Keratinocyte (primary cell): ENCODE results near the gene CCNG2. TPM values are rescaled to one million over a fixed set of nuclear protein-coding genes. Genes with fewer than 3 reads are reported as not detected.

ENCODE experiments used
- DNase-seq: peaks from one replicate; pipeline ENCODE4 v3.0.0-alpha.2; 2011; ENCODE audit warnings: low read depth, missing footprints, low spot score
- FAIRE-seq: peaks from 2 replicates; lab custom pipeline; 2011; peaks lifted over from hg19 to GRCh38; lab: Jason Lieb, UNC
- H2AFZ ChIP-seq: 2 replicates; pipeline ENCODE4 v1.6.0; 2012; ENCODE audit warnings: low read length, control low read depth, inconsistent platforms; ENCODE audit not compliant: control insufficient read depth
- H3K27ac ChIP-seq: 2 replicates; pipeline ENCODE4 v1.5.1; 2011; ENCODE audit warnings: low read length; ENCODE audit not compliant: control insufficient read depth, insufficient read depth
- H3K27me3 ChIP-seq: 3 replicates; pipeline ENCODE4 v1.6.0; 2011; ENCODE audit warnings: low read length; ENCODE audit not compliant: control insufficient read depth, insufficient read depth; ENCODE audit errors: extremely low read depth
- H3K36me3 ChIP-seq, 2 experiments: 2 replicates in 1 of 2; 3 replicates in 1 of 2; pipeline ENCODE4 v1.5.1; 2011; ENCODE audit warnings: low read length in 2 of 2, mild to moderate bottlenecking in 1 of 2; ENCODE audit not compliant: control insufficient read depth in 2 of 2, insufficient read depth in 2 of 2; ENCODE audit errors: extremely low read depth in 1 of 2
- H3K4me1 ChIP-seq: 3 replicates; pipeline ENCODE4 v1.5.1; 2011; ENCODE audit warnings: low read length; ENCODE audit not compliant: control insufficient read depth, insufficient read depth; ENCODE audit errors: extremely low read depth
- H3K4me2 ChIP-seq: 3 replicates; pipeline ENCODE4 v1.6.0; 2011; ENCODE audit warnings: low read depth, low read length; ENCODE audit not compliant: control insufficient read depth, insufficient read depth; ENCODE audit errors: extremely low read depth
- H3K4me3 ChIP-seq, 3 experiments: fragments of 200-600 bp in 1 of 3; sonication (generic) in 1 of 3; 2 replicates in 2 of 3; 3 replicates in 1 of 3; pipeline ENCODE4 v1.5.1; 2011 to 2016; ENCODE audit warnings: low read length in 3 of 3, mild to moderate bottlenecking in 3 of 3, control low read depth in 2 of 3, inconsistent platforms in 1 of 3, low read depth in 1 of 3, mixed read lengths in 1 of 3, mixed run types in 1 of 3, moderate library complexity in 1 of 3; ENCODE audit not compliant: control insufficient read depth in 2 of 3, insufficient read depth in 2 of 3; ENCODE audit errors: extremely low read depth in 1 of 3
- H3K79me2 ChIP-seq: 2 replicates; pipeline ENCODE4 v1.6.0; 2012; ENCODE audit warnings: low read length; ENCODE audit not compliant: control insufficient read depth, insufficient read depth
- H3K9ac ChIP-seq: 3 replicates; pipeline ENCODE4 v1.6.0; 2011; ENCODE audit warnings: low read length; ENCODE audit not compliant: control insufficient read depth, insufficient read depth; ENCODE audit errors: extremely low read depth
- H3K9me1 ChIP-seq: 3 replicates; pipeline ENCODE4 v1.6.0; 2011; ENCODE audit warnings: low read length; ENCODE audit not compliant: control insufficient read depth, insufficient read depth; ENCODE audit errors: extremely low read depth
- H3K9me3 ChIP-seq: 2 replicates; pipeline ENCODE4 v1.5.1; 2012; ENCODE audit warnings: low read depth, low read length; ENCODE audit not compliant: control insufficient read depth
- H4K20me1 ChIP-seq: 3 replicates; pipeline ENCODE4 v1.6.0; 2011; ENCODE audit warnings: low read length; ENCODE audit not compliant: control insufficient read depth, insufficient read depth; ENCODE audit errors: extremely low read depth
- CTCF ChIP-seq, 3 experiments: IDR thresholded peaks in 1 of 3; conservative IDR thresholded peaks in 1 of 3; optimal IDR thresholded peaks in 1 of 3; 2 replicates in 2 of 3; 3 replicates in 1 of 3; pipeline versions ENCODE3 to v1.5.1; 2011; ENCODE audit warnings: low read length in 3 of 3, mild to moderate bottlenecking in 3 of 3, moderate library complexity in 2 of 3, control low read depth in 1 of 3, inconsistent platforms in 1 of 3; ENCODE audit not compliant: insufficient read depth in 2 of 3; ENCODE audit errors: extremely low read depth in 1 of 3
- EZH2 ChIP-seq: IDR thresholded peaks from one replicate; pipeline ENCODE4 v1.6.1; 2012; ENCODE audit warnings: inconsistent platforms, mild to moderate bottlenecking, low read length, moderate library complexity
- dilution Hi-C: fragments of 300-500 bp; cut with MboI; formaldehyde crosslinking; loops from one replicate; pipeline ENCODE4 v1.7.0; 2020; ENCODE audit warnings: low sequenced_read_pairs; ENCODE audit not compliant: extremely low pct_ligation_motif_present
- polyA plus RNA-seq, 5 experiments: library from polyadenylated mRNA; depleted of rRNA in 3 of 5; stranded (reverse) in 3 of 5; stranded (forward) in 1 of 5; unstranded in 1 of 5; fragments of >200 nt; gene quantifications; 1 replicate in 1 of 5; 2 replicates in 3 of 5; 3 replicates in 1 of 5; pipeline versions ENCODE4 v1.2.1 to v1.2.3, GENCODE V29; 2011 to 2012; ENCODE audit warnings: missing spikeins in 2 of 5, low read depth in 1 of 5, low replicate concordance in 1 of 5

Gene CCNG2
- polyA plus RNA-seq, 1 donor (not counting 4 experiments of a cell fraction or from before 2014, with no cell fraction given) = 96.9 TPM

GRCh38 chr4:77124576-77124975 is 32.4 kb upstream of the CCNG2 start:
- no peak for TF ChIP-seq CTCF (optimal IDR thresholded peaks at IDR 0.05 in 1 of 3, IDR thresholded peaks at IDR 0.05 in 1 of 3, conservative IDR thresholded peaks at IDR 0.05 in 1 of 3; ENCODE audit: extremely low read depth in 1 of 3, insufficient read depth in 2 of 3, low read length in 3 of 3)
- TF ChIP-seq EZH2 = no peak
- dilution Hi-C loops = no loop called here
- H3K9me1 ChIP-seq = no peaks in the 10 kb centered on the region
- no peaks in the 10 kb centered on the region for H3K79me2 ChIP-seq
- no peak overlapping the region for H3K9ac ChIP-seq
- no peak overlapping the region for H3K4me3 ChIP-seq
- H3K27ac ChIP-seq = no peak overlapping the region
- no peaks in the 10 kb centered on the region for H4K20me1 ChIP-seq
- H2AFZ ChIP-seq = no peak overlapping the region
- peaks cover 7% of the 10 kb centered on the region for H3K4me1 ChIP-seq
- H3K4me2 ChIP-seq = no peak overlapping the region
- H3K27me3 ChIP-seq = no peaks in the 10 kb centered on the region
- DNase-seq (no peak), FAIRE-seq (no peak)
- no peaks in the 10 kb centered on the region for H3K36me3 ChIP-seq
- H3K9me3 ChIP-seq = no peaks in the 10 kb centered on the region

GRCh38 chr4:77125961-77126360 is 31.0 kb upstream of the CCNG2 start:
- Histone ChIP-seq H3K9me1 (no peaks in the 10 kb centered on the region), H3K27ac (no peak overlapping the region), H2AFZ (peak overlapping the region; percentile 55), H4K20me1 (no peaks in the 10 kb centered on the region), H3K9ac (no peak overlapping the region), H3K4me1 (peaks cover 7% of the 10 kb centered on the region), H3K4me3 (no peak overlapping the region), H3K4me2 (peak overlapping the region; percentile 72), H3K36me3 (no peaks in the 10 kb centered on the region), H3K27me3 (no peaks in the 10 kb centered on the region), H3K79me2 (no peaks in the 10 kb centered on the region), H3K9me3 (no peaks in the 10 kb centered on the region)
- dilution Hi-C loops = no loop called here
- DNase-seq (no peak), FAIRE-seq (peak; percentile 9)
- TF ChIP-seq CTCF (optimal IDR thresholded peaks at IDR 0.05 in 1 of 3, IDR thresholded peaks at IDR 0.05 in 1 of 3, conservative IDR thresholded peaks at IDR 0.05 in 1 of 3; ENCODE audit: extremely low read depth in 1 of 3, insufficient read depth in 2 of 3, low read length in 3 of 3) = no peak
- TF ChIP-seq EZH2 = no peak
